Activated T-helper 2 cell treated with anti-CD3 and anti-CD28 coated beads, Interferon-gamma antibody, Interleukin-2, Interleukin-4, amounts not matched to agents 10 μg/mL and 5 μg/mL and 100 μg/mL, durations not matched to agents 14 hours and 24 hours and 36 hours (primary cell): ENCODE measurements around the gene HTR3C. TPM values are rescaled to one million over a fixed set of nuclear protein-coding genes. Genes with fewer than 3 reads are reported as not detected.
"Not testable (repeated sequence)": the region's sequence is repeated elsewhere in the genome, so short reads cannot be mapped to it uniquely, and the experiment has no call there.

Experiments
- DNase-seq: peaks from one replicate; pipeline ENCODE4 v3.0.0; 2021; ENCODE audit warnings: low spot score
- H3K27ac Mint-ChIP-seq: one replicate; pipeline ENCODE4 v1.8.0; 2021; ENCODE audit warnings: mixed read lengths
- H3K27me3 Mint-ChIP-seq: one replicate; pipeline ENCODE4 v1.8.0; 2021; ENCODE audit warnings: low read depth, mixed read lengths
- H3K36me3 Mint-ChIP-seq: one replicate; pipeline ENCODE4 v1.8.0; 2021; ENCODE audit warnings: low read depth, mixed read lengths
- H3K4me1 Mint-ChIP-seq: one replicate; pipeline ENCODE4 v1.8.0; 2021; ENCODE audit warnings: low read depth, mixed read lengths
- H3K4me3 Mint-ChIP-seq: one replicate; pipeline ENCODE4 v1.8.0; 2021; ENCODE audit warnings: low read depth, mild to moderate bottlenecking, moderate library complexity, mixed read lengths
- H3K9me3 Mint-ChIP-seq: one replicate; pipeline ENCODE4 v1.8.0; 2021; ENCODE audit warnings: mixed read lengths
- intact Hi-C: fragments of 100-400 bp; cut with micrococcal nuclease; formaldehyde crosslinking; loops from one replicate; pipeline ENCODE4 v1.15.1; 2023
- total RNA-seq: library from RNA; stranded (reverse); gene quantifications from 2 replicates; pipeline ENCODE4 v1.2.3, GENCODE V29; 2022

HTR3C gene
- total RNA-seq, 1 donor from 2014 or later: not detected

DNA sequence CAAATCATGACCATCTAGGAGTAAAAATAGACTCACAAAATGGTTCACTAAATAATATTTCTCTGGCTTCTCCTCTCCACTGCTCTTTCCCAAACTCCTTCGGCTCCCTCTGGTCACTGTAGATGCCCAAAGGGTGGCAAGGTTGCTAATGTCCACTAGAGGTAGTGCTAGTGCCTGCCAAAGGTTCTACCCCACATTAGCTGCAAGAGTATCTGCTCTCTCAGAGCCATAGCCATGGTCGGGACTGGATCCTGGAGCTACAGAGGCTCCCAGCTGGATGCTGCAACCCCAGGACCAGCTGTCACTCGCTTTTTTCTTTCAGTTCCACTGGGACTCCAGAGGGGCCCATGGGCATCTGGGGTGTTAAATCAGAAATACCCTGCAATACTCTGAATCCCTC, 12.8 kb upstream of the HTR3C start:
- no peak overlapping the region for H3K4me3 Mint-ChIP-seq
- no peaks in the 10 kb centered on the region for H3K4me1 Mint-ChIP-seq
- no peak for DNase-seq
- H3K9me3 Mint-ChIP-seq: no peaks in the 10 kb centered on the region
- H3K27ac Mint-ChIP-seq: no peak overlapping the region
- intact Hi-C loops: no loop called here
- H3K27me3 Mint-ChIP-seq: no peaks in the 10 kb centered on the region
- H3K36me3 Mint-ChIP-seq: no peaks in the 10 kb centered on the region

DNA sequence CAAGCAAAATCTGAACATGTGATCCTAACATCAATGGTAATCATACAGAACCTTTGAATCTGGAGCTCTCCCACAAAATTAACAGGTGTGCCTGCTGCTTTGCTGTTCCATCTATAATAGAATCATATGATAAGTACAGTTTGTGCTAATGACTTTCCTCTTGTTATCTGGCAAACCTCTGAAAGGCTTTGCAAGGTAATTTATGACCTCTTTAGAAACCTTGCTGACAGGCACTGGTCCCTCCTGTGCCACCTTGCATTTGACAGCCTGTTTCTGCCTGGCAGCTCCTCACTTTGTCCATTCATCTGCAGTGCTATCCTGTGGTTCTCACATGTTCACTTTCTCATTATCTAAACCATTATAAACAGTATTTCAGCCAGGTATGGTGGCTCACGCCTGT, 10.2 kb upstream of the HTR3C start:
- H3K4me1 Mint-ChIP-seq: no peaks in the 10 kb centered on the region
- H3K4me3 Mint-ChIP-seq: no peak overlapping the region
- H3K27ac Mint-ChIP-seq: no peak overlapping the region
- no peaks in the 10 kb centered on the region for H3K27me3 Mint-ChIP-seq
- intact Hi-C loops: no loop called here
- DNase-seq: no peak
- no peaks in the 10 kb centered on the region for H3K36me3 Mint-ChIP-seq
- H3K9me3 Mint-ChIP-seq: no peaks in the 10 kb centered on the region

DNA sequence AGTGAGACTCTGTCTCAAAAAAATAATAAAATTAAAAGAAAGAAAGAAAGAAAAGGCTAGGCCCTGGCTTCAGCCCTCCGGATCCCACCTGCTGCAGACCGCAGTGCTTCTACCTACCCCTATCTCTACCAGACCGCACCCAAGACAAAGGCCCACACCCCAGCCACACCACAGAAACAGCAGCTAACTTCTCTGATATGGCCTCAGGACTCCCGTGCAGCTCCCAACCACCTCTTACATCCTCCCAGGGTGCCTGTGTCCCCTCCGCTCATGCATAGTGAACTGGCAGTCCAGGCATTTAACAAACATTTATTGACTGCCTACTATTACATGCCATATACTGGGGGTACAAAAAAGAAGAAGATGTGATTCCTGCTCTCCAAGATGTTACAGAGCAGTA, 6.9 kb upstream of the HTR3C start:
- no peaks in the 10 kb centered on the region for H3K9me3 Mint-ChIP-seq
- no peak overlapping the region for H3K27ac Mint-ChIP-seq
- H3K36me3 Mint-ChIP-seq: no peaks in the 10 kb centered on the region
- H3K27me3 Mint-ChIP-seq: peaks cover 4% of the 10 kb centered on the region
- no peak for DNase-seq
- no peaks in the 10 kb centered on the region for H3K4me1 Mint-ChIP-seq
- intact Hi-C loops: no loop called here
- no peak overlapping the region for H3K4me3 Mint-ChIP-seq

DNA sequence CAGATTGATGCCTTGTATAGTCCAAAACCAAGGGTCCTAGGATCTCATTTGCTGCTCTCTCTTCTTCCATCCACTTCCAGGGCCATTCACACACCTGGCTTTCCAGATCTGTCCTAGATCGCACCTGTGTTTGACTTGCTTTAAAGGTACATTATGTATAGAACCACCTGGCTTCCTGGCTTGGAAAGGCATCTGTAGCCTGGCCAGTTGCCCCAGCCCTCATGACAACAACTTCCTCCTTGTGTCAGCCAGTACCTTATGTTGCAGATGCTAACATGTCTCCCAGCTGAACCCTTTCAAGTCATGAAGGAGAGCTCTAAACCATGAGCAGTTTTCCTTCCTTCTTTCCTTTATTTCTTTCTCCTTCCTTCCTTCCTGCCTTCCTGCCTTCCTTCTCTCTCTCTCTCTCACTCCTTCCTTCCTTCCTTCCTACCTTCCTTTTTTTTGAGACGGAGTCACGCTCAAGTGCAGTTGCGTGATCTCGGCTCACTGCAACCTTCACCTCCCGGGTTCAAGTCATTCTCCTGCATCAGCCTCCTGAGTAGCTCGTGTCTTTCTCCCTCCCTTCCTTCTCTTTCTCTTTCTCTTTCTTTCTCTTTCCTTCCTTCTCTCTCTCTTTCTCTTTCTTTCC, 2.5 kb upstream of the HTR3C start:
- intact Hi-C loops: no loop called here
- H3K27ac Mint-ChIP-seq: no peak overlapping the region

DNA sequence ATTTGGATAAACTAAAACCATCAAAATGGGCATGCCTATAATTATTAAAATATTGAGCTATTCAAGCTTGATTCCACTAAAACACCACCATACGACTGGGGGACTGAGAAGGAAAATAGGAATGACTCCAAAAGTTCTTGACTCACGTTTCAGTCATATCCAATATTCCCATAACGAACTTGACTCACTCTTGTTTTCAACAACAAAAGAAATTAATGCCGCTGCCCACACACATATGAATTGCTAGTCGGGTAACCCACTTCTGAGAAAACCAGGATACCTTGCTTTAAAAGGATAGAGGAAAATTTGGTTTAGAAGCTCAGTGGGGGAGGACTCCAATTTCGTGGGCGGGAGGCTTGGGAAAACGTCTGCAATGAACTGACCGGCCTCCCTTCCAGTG, 5.2 kb downstream of the HTR3C start:
- Mint-ChIP-seq H3K4me1 (no peaks in the 10 kb centered on the region), H3K4me3 (no peak overlapping the region), H3K9me3 (no peaks in the 10 kb centered on the region), H3K36me3 (no peaks in the 10 kb centered on the region), H3K27me3 (peaks cover 2% of the 10 kb centered on the region), H3K27ac (no peak overlapping the region)
- intact Hi-C loops: no loop called here
- DNase-seq: no peak

More for the DNA sequence above, 2.5 kb upstream of the HTR3C start:
- H3K4me3 Mint-ChIP-seq: no peak overlapping the region
- H3K36me3 Mint-ChIP-seq: no peaks in the 10 kb centered on the region
- DNase-seq: no peak
- H3K27me3 Mint-ChIP-seq: peaks cover 8% of the 10 kb centered on the region
- no peaks in the 10 kb centered on the region for H3K9me3 Mint-ChIP-seq
- no peaks in the 10 kb centered on the region for H3K4me1 Mint-ChIP-seq

DNA sequence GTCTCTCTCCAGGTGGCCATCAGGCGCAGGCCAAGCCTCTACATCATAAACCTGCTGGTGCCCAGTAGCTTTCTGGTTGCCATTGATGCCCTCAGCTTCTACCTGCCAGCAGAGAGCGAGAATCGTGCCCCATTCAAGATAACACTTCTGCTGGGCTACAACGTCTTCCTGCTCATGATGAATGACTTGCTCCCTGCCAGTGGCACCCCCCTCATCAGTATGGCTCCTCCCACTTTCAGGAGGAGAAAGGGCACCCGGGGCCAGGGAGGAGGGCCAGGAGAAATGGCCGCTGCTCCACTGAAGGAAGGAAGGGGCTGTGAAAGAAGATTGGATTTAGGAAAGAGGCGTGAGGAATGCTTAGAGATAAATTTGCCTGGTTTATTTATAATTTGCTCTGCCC, 6.6 kb downstream of the HTR3C start:
- H3K9me3 Mint-ChIP-seq: no peaks in the 10 kb centered on the region
- no peaks in the 10 kb centered on the region for H3K4me1 Mint-ChIP-seq
- H3K36me3 Mint-ChIP-seq: no peaks in the 10 kb centered on the region
- H3K27ac Mint-ChIP-seq: no peak overlapping the region
- no peak for DNase-seq
- intact Hi-C loops: no loop called here
- peaks cover 6% of the 10 kb centered on the region for H3K27me3 Mint-ChIP-seq
- no peak overlapping the region for H3K4me3 Mint-ChIP-seq

DNA sequence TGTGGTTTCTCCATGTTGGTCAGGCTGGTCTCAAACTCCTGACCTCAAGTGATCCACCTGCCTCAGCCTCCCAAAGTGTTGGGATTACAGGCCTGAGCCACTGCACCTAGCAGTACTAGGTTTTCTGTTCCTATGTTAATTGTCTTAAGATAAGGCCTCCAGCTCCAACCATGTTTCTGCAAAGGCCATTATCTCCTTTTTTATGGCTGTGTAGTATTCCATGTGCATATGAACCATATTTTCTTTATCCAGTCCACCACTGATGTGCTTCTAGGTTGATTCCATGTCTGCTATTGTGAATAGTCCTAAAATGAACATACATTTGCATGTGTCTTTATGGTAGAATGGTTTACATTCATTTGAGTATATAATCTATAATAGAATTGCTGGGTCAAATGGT, 9.8 kb downstream of the HTR3C start:
- Mint-ChIP-seq H3K36me3 (no peaks in the 10 kb centered on the region), H3K4me1 (no peaks in the 10 kb centered on the region), H3K9me3 (no peaks in the 10 kb centered on the region), H3K4me3 (no peak overlapping the region), H3K27me3 (peaks cover 6% of the 10 kb centered on the region), H3K27ac (no peak overlapping the region)
- intact Hi-C loops: no loop called here
- DNase-seq: no peak

DNA sequence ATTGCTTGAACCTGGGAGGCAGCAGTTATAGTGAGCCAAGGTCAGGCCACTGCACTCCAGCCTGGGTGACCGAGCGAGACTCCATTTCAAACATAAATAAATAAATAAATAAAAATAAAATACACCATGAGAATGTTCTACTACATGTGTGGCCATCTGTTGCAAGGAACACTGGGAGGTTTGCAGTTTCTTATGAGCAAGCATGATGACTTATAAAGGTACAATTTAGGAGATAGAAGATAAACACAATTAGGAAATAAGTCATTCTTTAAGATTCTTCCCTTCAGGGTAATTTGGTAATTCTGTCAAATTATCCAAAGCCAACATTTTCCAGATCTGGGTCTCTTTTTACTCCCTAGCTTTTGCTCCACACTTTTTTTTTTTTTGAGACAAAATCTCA, 13.4 kb downstream of the HTR3C start:
- Mint-ChIP-seq H3K4me1 (no peaks in the 10 kb centered on the region), H3K4me3 (no peak overlapping the region), H3K27me3 (peaks cover 9% of the 10 kb centered on the region), H3K9me3 (no peaks in the 10 kb centered on the region), H3K27ac (no peak overlapping the region), H3K36me3 (no peaks in the 10 kb centered on the region)
- DNase-seq: no peak
- intact Hi-C loops: no loop called here

DNA sequence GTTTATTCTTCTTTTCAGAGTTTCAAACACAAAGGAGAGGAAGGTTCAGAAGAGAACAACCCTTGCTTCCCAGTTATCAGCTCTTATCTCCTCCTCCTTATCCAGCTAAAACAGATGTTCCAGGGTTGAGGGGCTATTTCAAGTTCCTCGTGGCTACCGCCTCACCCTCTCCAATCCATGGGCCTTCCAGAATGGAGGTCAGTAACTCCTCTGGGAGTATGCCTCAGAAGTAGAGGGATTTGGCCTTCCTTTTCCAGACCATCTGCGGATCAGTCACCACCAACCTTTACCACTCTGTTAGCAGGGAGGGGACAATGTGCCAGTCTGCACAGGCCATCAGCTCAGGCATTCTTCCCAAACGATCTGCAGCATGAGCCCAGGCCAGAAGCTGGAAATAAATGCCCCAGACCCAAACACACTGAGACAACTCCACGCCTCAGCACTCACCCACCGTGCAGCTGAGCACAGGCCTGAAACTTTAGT, 14.8 kb downstream of the HTR3C start:
- Mint-ChIP-seq H3K9me3 (no peaks in the 10 kb centered on the region), H3K36me3 (no peaks in the 10 kb centered on the region), H3K27me3 (peaks cover 9% of the 10 kb centered on the region), H3K27ac (no peak overlapping the region), H3K4me3 (no peak overlapping the region), H3K4me1 (no peaks in the 10 kb centered on the region)
- no peak for DNase-seq
- intact Hi-C loops: no loop called here

DNA sequence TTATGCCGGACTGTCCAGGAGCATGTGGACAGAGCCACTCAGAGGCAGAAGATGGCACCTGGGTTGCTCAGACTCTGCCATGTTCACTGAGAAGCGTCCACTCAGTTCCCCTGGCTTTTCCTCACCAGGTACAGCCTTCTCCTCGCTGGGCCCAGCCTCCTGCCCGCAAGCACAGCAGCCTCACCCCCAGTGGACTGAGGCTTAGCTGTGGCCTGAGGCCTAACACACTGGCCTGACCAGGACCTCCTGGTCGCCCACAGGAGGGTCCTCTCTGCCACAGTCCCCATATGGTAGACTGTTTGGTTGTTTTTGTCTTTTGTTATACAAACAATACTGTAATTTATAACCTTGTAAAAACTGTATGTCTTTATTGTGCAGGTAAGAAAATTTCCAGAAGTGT, 15.5 kb downstream of the HTR3C start:
- intact Hi-C loops: no loop called here
- H3K4me3 Mint-ChIP-seq: no peak overlapping the region
- DNase-seq: no peak
- H3K27me3 Mint-ChIP-seq: peaks cover 9% of the 10 kb centered on the region
- no peaks in the 10 kb centered on the region for H3K36me3 Mint-ChIP-seq
- H3K27ac Mint-ChIP-seq: no peak overlapping the region
- H3K9me3 Mint-ChIP-seq: no peaks in the 10 kb centered on the region
- no peaks in the 10 kb centered on the region for H3K4me1 Mint-ChIP-seq

DNA sequence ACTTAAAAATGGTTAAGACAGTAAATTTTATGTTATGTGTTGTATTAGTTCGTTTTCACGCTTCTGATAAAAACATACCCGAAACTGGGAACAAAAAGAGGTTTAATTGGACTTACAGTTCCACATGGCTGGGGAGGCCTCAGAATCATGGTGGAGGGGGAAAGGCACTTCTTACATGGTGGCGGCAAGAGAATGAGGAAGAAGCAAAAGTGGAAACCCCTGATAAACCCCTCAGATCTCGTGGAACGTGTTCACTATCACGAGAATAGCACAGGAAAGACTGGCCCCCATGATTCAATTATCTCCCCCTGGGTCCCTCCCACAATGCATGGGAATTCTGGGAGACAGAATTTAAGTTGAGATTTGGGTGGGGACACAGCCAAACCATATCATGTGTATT, 18.3 kb downstream of the HTR3C start:
- H3K4me3 Mint-ChIP-seq, DNase-seq, H3K4me1 Mint-ChIP-seq, H3K36me3 Mint-ChIP-seq, H3K27me3 Mint-ChIP-seq, intact Hi-C loops, H3K9me3 Mint-ChIP-seq, H3K27ac Mint-ChIP-seq: not testable (repeated sequence)

DNA sequence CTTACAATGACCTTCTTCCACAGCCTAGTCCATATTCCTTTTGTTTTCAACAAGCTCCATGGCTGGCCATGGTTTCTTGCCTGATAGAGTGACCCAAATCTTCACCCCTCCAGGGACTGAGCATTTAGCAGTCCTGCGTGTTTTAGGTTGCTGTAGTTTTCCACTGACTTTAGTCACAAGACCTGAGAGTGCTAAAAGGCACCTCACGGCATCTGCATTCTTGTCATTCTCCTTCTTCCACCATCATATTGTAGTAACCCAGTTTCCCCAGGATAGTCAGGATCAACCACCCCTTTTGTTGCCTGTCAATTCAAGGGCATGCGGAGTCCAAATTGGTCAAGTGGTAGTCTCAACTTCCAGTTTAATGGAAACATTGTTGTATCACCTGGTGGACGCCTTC, 20.8 kb downstream of the HTR3C start:
- Mint-ChIP-seq H3K4me3 (no peak overlapping the region), H3K4me1 (no peaks in the 10 kb centered on the region), H3K27ac (no peak overlapping the region), H3K27me3 (peaks cover 8% of the 10 kb centered on the region), H3K36me3 (no peaks in the 10 kb centered on the region), H3K9me3 (no peaks in the 10 kb centered on the region)
- intact Hi-C loops: no loop called here
- DNase-seq: no peak

DNA sequence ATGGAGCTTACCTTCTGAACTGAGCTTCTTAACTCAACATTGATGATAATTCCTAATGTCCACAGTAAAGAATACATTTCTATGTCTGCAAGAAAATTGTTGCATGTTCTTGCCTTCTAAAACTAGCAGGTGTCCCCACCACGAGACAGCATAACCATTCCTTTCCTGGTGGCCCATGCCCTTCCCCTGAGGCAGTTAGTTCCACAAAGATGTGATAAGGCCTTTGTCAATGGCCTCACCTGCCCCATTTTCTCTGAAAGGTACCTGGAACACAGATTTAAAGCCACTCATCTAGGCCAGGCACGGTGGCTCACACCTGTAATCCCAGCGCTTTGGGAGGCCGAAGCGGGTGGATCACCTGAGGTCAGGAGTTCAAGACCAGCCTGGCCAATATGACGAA, 23.1 kb downstream of the HTR3C start:
- H3K36me3 Mint-ChIP-seq: no peaks in the 10 kb centered on the region
- no peak overlapping the region for H3K27ac Mint-ChIP-seq
- H3K9me3 Mint-ChIP-seq: no peaks in the 10 kb centered on the region
- H3K4me1 Mint-ChIP-seq: no peaks in the 10 kb centered on the region
- intact Hi-C loops: no loop called here
- DNase-seq: no peak
- H3K27me3 Mint-ChIP-seq: peaks cover 7% of the 10 kb centered on the region
- H3K4me3 Mint-ChIP-seq: no peak overlapping the region

DNA sequence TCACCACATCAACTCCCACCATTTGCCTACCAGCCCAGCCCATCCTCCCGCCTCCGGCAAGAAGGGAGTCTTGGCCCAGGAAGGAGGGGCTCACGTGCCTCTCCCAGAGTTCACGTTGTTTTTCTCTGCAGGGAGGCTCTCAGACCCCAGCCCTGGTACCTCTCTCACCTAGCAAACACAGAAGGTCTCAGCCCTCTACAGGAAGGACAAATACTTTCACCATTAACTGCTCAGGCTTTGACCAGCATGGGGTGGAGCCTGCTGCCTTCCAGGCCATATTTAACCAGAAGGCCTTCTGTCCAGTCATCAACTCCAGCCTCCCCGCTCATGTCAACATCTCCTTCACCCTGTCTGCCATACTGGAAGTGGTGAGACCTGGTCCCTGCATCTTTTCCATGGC, 25.0 kb downstream of the HTR3C start:
- Mint-ChIP-seq H3K9me3 (no peaks in the 10 kb centered on the region), H3K4me1 (no peaks in the 10 kb centered on the region), H3K4me3 (no peak overlapping the region), H3K27ac (no peak overlapping the region), H3K27me3 (peaks cover 3% of the 10 kb centered on the region), H3K36me3 (no peaks in the 10 kb centered on the region)
- intact Hi-C loops: no loop called here
- no peak for DNase-seq
